Endometrial microvascular endothelial cells (primary cell): Measurements from ENCODE around the gene TMEM242. TPM values are rescaled to one million over a fixed set of nuclear protein-coding genes. Genes with fewer than 3 reads are reported as not detected.

ENCODE experiments used
- in situ Hi-C: cut with HindIII; loops from 2 replicates; pipeline ENCODE4 v1.10.0; 2017; ENCODE audit warnings: low sequenced_read_pairs, low pct_unique_long_range_greater_than_20kb; ENCODE audit errors: inconsistent ontology term
- total RNA-seq: library from RNA; depleted of rRNA; stranded (reverse); fragments of >200 nt; gene quantifications from one replicate; pipeline ENCODE4 v1.2.3, GENCODE V29; 2015; ENCODE audit errors: inconsistent ontology term

The TMEM242 gene
- total RNA-seq, 1 donor from 2014 or later: 6.6 TPM

DNA sequence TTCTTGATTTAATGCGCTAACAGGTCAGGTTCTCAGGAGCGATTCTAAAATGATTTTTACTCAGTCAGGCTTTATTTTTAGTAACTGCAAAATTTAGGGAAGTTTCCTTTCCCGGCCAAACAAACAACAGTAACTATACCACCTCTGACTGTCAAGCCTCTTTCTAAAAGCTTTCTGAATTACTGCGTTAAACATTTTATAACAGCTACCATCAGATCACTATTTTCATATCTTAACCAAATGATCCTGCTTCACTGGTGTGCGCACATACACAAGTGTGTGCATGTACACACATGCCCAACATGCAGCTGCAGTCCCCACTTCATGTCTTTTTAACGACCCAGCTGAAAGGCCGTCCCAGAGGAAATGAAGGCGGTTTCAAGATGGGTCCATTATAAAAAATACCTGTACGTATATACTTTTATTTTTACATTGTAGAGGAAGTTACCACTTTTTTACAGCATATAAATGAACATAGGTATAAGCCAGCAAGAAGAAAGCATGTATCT, 25.0 kb downstream of the TMEM242 start:
- in situ Hi-C loops: no loop called here

GRCh38 chr6:157294654-157295053, 28.7 kb downstream of the TMEM242 start:
- in situ Hi-C loops: no loop called here

DNA sequence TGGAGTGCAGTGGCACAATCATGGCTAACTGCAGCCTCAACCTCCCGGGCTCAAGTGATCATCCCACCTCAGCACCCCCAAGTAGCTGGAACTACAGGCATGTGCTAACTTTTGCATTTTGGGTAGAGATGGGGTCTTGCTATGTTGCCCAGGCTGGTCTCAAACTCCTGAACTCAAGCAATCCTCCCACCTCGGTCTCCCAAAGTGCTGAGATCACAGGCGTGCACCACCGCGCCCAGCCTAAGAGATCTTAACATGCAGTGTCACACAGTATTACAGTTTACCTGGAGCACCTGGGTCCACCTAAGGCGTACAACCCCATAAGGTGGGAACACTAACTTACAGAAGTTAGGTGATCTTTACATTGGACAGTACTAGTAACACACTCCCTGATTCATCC, 29.5 kb downstream of the TMEM242 start:
- in situ Hi-C loops: no loop called here

DNA sequence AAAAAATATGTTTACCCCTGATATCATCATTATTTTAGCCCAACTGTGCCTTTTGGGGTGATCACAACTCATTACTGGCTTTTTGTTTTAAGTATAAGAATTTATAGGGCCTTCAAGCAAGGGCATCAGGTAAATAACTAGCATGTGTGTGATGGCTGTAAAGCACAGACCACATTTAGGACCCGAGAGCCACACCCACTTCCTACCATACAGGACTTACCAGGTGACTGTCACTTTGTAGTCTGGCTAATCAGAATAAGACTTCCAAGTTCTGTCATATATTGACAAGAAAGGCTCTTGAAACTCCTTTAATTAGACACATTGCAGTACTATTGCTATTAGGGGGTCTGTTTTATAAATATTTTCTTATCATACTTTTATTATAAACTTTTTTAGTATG, 31.1 kb downstream of the TMEM242 start:
- in situ Hi-C loops: no loop called here

GRCh38 chr6:157291356-157291755, 32.0 kb downstream of the TMEM242 start:
- in situ Hi-C loops: no loop called here

- in situ Hi-C loops: no loop called here
Observed at GRCh38 chr6:157290797-157291196, 32.5 kb downstream of the TMEM242 start.

DNA sequence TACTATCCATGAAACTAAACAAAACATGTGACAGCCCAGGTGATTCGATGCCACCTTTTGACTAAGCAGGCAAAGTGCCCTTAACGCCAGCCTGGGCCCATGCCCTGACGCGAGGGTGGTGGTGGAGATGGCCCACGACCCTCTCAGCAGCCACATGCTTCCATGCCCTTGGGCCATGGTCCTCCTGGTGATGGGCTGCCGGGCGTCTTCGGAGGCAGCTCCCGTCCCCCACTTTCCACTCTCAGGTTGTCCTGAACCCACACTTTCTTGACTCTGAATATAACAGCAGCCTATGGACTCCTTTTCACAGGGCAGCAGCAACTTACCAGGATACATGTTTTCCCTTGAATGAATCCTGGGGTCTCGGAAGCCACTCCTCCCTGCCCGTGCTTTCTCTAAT, 33.6 kb downstream of the TMEM242 start:
- in situ Hi-C loops: no loop called here

DNA sequence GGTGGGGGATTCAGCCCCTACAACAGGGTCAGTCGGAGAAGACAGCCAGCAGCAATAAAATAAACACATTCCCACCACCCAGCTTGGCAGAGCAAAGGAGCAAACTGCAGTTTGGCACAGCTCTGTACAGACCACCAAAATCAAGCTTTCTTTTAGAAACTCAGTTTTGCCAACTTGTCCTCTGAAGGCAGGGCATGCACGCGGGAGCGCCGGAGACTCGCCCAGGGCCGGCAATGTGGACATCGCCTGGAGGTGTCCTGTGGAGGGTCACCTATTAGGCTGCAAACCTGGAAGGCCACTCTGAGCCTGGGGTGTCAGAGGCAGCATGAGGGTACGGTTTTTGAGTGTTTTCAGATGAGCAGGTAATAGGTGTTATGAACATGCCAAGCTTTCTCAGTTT, 34.7 kb downstream of the TMEM242 start:
- in situ Hi-C loops: no loop called here

DNA sequence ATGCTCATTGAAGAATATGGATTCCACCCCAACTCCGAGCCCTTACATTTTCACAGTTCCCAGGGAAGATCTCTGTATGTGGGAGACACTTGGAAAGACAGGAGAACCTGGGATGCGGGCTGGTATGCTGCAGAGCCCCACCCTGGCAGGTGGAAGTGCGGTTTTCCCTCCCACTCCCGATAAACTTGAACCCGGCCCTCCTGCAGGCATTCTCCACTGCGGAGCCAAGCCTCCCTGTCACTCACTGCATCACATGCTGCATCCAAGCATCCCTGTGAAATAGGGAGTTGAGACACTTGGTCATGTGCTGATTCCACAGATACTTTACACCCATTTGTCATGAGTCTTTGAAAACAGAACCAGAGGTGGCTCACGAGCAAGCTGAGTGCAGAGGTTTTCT, 35.4 kb downstream of the TMEM242 start:
- in situ Hi-C loops: no loop called here

GRCh38 chr6:157287247-157287850, 36.0 kb downstream of the TMEM242 start:
- in situ Hi-C loops: no loop called here

DNA sequence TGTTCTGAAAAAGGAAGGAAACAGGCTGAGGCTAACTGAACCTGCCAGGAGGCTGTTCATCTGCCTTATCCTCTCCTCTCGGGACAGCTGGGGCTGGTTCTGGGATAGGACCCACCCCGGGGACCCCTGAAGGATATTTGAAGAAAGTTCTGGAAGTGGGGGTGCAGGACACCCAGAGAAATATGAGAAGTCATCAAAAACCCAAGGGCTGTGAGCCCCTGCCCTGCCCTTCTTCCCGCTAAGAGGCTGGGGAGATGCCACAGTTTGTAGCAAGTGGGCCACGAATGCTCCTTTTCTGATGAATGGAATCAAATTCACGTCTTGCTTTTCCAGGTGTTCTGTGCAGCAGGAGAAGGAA, 37.9 kb downstream of the TMEM242 start:
- in situ Hi-C loops: no loop called here

DNA sequence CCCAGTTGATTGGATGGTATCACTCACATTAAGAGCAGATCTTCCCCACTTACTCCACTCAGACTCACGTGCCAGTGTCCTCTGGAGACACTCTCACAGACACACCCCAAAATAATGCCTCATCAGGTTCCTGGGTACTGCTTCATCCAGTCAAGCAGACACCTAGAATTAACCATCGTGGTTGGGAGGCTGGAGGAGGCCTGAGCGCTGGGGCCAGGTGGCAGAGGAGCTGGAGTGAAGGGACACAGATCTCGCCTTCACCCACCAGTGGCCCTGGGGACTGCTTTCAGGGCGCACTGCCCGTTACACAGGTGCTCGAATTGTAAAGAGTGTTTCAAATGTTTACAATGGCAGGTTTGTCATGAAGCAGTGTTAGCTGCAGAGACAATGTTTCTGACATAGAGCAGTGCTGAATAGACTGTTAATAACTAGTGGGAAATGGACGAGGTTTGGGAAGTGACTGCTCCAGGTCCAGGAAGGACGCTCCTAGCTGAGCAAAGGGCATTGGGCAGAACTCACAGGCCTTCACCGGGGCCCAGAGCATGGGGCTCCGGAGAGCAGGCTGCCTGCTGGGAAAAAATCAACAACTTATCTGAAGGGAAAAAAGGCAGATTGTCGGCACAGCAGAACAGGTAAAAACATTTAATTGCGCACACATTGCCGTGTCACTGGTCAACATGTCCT, 38.4 kb downstream of the TMEM242 start:
- in situ Hi-C loops: no loop called here

DNA sequence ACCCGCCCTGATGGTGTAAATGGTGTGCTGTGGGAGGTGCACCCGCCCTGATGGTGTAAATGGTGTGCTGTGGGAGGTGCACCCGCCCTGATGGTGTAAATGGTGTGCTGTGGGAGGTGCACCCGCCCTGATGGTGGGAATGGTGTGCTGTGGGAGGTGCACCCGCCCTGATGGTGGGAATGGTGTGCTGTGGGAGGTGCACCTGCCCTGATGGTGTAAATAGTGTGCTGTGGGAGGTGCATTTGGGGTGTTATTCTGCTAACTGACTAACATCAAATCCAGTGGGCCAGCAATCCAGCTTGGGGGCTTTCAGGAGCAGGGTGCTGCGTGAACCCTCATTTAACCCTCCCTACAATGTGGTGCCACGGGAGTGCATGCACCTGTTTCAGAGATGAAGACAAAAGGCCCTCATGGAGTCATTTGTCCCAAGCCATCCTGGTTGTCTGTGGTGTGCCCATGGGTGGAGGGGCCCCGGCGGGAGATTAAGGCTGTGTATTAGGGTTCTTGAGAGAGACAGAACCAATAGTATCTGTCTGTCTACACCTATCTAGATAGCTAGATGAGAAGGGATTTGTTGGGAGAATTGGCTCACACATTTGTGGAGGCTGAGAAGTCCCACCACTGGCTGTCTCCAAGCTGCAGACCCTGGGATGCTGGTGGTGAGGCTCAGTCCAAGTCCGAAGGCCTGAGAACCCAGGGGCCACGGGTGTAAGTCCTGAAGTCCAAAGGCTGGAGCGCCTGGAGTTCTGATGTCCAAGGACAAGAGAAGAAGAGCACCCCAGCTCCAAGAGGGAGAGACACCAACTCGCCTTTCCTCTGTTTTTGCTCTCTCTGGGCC, 39.2 kb downstream of the TMEM242 start:
- in situ Hi-C loops: no loop called here

- in situ Hi-C loops: no loop called here
Observed at GRCh38 chr6:157283330-157283898, 39.9 kb downstream of the TMEM242 start.

DNA sequence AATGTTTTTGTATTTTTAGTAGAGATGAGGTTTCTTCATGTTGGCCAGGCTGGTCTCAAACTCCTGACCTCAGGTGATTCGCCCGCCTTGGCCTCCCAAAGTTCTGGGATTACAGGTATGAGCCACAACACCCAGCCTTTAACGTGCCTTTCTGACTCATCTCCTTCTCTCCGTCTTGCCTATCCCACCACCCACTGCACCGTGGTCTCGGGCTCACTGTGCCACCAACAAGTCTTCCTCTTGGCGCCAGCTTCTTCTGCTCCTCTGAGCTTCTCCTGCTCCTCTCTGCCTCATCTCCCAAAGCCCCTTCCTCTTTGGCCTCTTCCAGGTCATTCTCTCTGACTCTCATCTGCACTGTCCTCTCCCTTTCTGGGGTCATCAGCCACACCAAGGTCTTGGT, 41.0 kb downstream of the TMEM242 start:
- in situ Hi-C loops: no loop called here

GRCh38 chr6:157281570-157281969, 41.7 kb downstream of the TMEM242 start:
- in situ Hi-C loops: no loop called here

DNA sequence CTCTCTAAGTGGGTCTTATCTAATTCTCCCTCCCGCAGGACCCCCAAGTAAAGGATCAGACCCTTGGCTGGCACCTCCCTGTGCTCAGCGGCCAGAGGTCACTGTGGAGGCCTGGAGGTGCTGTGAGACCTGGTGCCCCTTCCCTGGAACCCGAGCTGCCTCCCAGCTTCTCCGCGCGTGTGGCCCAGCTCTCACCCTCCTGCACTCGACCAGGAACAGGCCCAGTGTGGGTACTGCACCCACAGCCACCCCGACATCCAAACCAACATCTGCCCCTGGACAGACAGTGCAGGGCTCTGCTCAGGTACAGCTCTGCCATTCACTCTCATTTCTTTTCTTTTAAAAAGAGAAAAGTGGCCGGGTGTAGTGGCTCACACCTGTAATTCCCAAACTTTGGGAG, 42.4 kb downstream of the TMEM242 start:
- in situ Hi-C loops: no loop called here

GRCh38 chr6:157280157-157280556, 43.2 kb downstream of the TMEM242 start:
- in situ Hi-C loops: no loop called here

- in situ Hi-C loops: no loop called here
Observed at GRCh38 chr6:157278171-157278570, 45.1 kb downstream of the TMEM242 start.

DNA sequence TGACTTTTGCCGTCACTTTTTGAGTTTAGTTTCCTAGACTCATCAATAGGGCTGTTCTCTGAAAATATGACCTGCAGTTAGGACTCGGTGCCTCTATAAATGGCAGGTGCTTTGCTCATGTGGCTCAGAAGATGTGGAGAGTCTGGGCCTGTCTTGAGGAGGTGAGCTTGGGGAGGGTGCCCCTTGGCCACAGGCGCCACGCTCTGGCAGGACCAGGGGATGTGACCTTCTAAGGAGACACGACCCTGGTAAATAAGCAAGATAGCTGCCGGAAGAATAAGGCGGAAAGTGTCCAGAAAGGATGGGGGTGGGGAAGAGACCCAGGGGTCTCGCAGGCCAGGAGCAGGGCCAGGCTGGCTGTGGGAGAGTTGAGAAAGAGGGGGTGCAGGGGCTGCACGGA, 46.6 kb downstream of the TMEM242 start:
- in situ Hi-C loops: no loop called here
